VCaP (cell line): ENCODE measurements around the gene PFDN6.
A peak's percentile ranks its signal among the peaks of the same experiment; 100 is the strongest.
"Not testable (repeated sequence)": the region's sequence is repeated elsewhere in the genome, so short reads cannot be mapped to it uniquely, and the experiment has no call there.

Experiments
- H3K27ac ChIP-seq: fragments of 450-650 bp; 2 replicates; pipeline ENCODE4 v1.5.1; 2017
- TF ChIP-seq, protein P1 (sequence below): fragments of 450-650 bp; conservative IDR thresholded peaks from 2 replicates; pipeline ENCODE4 v1.5.1; 2017; ENCODE audit warnings: mild to moderate bottlenecking, moderate library complexity

The PFDN6 gene

DNA sequence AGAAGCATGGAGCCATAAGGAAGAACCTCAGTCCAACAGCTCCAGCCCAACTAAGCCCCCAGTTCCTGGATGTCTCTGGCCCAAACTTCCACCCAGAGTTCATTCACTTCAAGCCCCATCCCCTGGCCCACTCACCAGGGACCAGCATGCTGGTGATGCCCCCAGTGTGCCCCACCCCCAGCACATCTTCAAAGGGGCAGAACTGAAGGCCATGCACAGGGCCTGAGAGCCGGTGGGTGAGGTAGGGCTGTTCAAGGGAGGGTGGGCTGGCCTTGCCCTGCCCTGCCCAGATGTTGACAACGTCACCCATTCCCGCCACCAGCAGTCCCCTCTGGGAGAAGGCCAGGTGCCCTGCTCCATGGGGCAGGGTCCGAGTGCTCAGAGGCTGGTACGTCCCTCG is 8.9 kb upstream of the PFDN6 start:
- TF ChIP-seq, protein P1, sequence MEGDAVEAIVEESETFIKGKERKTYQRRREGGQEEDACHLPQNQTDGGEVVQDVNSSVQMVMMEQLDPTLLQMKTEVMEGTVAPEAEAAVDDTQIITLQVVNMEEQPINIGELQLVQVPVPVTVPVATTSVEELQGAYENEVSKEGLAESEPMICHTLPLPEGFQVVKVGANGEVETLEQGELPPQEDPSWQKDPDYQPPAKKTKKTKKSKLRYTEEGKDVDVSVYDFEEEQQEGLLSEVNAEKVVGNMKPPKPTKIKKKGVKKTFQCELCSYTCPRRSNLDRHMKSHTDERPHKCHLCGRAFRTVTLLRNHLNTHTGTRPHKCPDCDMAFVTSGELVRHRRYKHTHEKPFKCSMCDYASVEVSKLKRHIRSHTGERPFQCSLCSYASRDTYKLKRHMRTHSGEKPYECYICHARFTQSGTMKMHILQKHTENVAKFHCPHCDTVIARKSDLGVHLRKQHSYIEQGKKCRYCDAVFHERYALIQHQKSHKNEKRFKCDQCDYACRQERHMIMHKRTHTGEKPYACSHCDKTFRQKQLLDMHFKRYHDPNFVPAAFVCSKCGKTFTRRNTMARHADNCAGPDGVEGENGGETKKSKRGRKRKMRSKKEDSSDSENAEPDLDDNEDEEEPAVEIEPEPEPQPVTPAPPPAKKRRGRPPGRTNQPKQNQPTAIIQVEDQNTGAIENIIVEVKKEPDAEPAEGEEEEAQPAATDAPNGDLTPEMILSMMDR, result no peak
- peak overlapping the region; percentile 100 for H3K27ac ChIP-seq

DNA sequence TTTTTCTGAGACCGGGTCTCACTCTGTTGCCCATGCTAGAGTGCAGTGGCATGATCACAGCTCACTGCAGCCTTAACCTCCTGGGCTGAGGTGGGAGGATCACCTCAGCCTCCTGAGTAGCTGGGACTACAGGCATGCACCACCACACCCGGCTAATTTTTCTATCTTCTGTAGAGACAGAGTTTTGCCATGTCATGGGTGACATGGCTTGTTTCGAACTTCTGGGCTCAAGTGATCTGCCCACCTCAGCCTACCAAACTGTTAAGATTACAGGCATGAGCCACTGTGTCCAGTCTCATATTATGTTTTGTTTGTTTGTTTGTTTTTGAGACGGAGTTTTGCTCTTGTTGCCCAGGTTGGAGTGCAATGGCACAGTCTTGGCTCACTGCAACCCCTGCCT is 4.2 kb upstream of the PFDN6 start:
- H3K27ac ChIP-seq, result not testable (repeated sequence)

DNA sequence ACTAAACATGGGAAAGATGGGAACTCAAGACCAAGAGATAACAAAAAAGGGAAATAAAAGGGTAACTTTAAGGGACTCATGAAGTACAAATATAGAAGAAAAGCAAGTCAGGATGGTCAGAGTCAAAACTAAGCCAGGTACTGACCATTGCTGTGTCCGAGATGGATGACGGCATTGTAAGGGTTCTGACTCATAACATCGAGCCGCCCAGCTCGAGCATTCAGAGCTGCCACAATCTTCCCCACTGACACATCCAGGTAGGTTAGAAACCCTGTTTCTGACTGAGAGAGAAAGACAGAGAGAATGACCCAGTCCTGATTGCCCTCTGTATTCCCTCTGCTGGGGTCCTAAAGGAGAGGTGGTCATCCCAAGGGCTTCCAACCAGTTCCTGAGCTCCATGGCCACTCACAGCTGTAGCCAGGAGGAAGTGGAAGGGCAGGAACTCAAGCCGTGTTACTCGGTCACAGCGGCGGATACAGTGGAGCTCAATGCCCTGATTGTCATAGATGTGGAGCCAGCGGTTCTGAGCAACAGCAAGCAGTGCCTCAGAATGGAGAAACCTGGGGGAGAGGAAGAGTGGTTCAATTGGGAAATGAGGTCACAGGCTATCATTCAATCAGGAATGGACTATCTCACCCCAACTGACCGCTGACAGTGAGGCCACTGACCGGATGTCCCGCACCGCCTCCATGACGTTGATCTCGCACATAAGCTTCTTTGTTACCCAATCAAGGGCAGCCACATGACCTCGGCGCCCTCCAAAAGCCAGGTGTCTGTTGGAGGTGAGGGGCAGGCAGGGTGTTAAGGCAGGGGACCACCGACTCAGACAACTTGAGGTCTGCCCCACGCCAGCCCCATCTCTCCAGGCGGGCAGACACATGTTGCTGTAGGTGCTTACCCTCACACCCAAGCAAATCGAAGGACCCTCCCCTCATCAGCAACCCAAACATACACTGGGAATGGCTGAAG is 2.2 kb upstream of the PFDN6 start:
- peak overlapping the region; percentile 81; the same call in 1 of the 2 replicates for H3K27ac ChIP-seq
- TF ChIP-seq, protein P1, result no peak

DNA sequence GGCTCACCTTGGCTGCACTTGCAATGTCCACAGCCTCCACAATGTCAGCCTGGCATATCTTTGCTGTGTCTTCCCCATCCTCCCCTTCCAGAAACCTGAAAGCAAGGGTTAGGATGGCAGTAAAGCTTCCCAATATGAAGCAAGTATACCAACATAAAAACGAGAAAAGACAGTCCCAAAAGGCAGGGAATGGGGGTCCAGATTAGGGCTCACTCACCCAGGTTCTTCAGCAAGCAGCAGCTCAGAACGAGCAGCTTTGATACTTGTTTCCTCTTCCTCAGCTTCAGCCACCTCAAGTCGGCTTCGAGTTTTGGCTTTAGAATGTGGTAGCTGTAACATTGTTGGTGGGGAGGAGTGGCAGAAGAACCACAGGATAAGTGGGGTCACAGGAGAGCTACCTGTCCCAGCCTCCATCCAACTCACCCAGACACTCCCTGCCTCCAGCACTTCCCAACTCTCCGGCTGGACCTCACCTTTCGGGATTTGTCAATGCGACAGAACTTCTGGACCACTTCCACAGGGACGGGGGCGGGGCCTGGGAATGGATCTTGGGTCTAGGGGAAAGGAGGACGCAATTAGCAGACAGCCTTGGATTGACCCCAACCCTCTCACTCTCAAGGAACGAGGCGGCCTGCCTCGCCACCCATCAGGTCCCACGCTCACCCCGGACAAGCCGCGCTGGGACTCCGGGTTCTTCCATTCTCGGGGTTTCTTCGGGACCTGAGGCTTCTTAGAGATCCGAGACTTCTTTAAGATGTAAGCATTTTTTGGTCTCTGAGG is 1.1 kb upstream of the PFDN6 start:
- H3K27ac ChIP-seq, result peak overlapping the region; percentile 81
- TF ChIP-seq, protein P1, result no peak

DNA sequence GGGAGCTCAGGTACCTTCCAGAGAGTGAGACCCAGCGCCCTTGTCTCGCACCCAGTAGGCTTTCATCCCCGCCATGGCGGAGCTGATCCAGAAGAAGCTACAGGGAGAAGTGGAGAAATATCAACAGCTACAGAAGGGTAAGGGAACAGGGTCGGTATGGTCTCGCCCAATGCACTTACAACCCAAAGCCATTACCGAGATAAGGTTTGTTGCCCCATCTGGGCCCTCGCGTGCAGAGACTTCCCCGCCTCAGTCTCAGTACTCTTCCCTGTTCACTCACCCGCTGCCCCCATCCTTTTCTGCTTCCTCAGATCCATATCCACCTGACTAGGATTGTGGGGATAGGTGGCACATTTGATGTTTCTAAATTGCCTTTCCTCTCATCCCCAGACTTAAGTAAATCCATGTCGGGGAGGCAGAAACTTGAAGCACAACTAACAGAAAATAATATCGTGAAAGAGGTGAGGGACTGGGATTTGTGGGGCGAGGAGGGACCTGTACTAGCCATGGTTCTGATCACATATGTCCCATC is 449 bp downstream of the PFDN6 start:
- H3K27ac ChIP-seq, result peak overlapping the region; percentile 81
- TF ChIP-seq, protein P1, result no peak

DNA sequence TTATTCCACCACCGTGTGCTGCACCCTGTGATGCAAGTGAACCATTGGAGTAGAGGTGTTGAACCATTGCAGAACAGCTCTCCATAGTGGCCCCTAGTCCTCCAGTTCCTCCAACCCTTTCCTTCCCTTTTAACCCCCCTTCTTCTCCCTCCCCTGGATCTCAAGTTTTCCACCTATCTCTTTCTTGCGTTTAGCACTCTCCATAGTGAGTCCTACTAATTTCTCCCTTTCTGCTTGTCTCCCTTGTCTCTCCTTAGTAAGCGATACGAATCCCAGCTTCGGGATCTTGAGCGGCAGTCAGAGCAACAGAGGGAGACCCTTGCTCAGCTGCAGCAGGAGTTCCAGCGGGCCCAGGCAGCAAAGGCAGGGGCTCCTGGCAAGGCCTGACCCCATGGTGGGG is 1.1 kb downstream of the PFDN6 start:
- TF ChIP-seq, protein P1, result no peak
- peak overlapping the region; percentile 81 for H3K27ac ChIP-seq

DNA sequence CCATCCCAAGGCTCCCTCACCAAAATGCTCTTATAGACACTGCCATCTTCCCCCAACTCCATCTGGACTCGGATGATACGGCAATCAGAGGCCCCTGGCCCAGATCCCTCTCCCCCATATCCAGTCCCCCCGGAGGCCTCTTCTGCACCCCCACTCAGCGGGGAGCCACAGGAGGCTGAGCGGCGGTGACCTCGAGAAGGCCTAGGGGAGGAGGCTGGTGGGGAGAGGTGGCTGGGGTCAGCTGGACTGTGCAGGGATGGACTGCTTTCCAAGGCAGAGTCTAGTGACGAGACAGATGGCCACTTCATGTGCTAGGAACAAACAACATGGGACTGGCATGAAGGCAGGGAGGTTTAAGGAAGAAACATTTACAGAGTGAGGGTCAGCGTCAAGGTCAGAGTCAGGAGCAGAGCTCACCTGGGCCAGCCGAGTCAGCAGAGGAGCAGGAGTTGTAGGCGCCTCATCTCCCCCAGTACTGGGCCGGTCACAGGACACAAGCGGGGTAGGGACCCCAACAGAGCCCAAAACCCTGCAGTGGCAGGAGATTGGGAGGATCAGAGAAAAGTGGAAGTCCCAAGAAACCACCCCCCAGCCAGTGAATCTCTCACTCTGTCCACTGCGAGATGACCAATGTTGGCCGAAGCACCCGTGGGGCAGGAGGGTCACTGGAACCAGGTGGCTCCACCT is 3.7 kb downstream of the PFDN6 start:
- no peak overlapping the region; the same call in 1 of the 2 replicates for H3K27ac ChIP-seq
- TF ChIP-seq, protein P1, result no peak
